MV-4-11 (cell line): Measurements from ENCODE around the gene FOXK1.
A peak's percentile ranks its signal among the peaks of the same experiment; 100 is the strongest.
"Not testable (repeated sequence)": the region's sequence is repeated elsewhere in the genome, so short reads cannot be mapped to it uniquely, and the experiment has no call there.

Experiments
- DNase-seq: peaks from one replicate; lab custom pipeline; 2025; lab: John Stamatoyannopoulos, UW

Gene FOXK1

DNA sequence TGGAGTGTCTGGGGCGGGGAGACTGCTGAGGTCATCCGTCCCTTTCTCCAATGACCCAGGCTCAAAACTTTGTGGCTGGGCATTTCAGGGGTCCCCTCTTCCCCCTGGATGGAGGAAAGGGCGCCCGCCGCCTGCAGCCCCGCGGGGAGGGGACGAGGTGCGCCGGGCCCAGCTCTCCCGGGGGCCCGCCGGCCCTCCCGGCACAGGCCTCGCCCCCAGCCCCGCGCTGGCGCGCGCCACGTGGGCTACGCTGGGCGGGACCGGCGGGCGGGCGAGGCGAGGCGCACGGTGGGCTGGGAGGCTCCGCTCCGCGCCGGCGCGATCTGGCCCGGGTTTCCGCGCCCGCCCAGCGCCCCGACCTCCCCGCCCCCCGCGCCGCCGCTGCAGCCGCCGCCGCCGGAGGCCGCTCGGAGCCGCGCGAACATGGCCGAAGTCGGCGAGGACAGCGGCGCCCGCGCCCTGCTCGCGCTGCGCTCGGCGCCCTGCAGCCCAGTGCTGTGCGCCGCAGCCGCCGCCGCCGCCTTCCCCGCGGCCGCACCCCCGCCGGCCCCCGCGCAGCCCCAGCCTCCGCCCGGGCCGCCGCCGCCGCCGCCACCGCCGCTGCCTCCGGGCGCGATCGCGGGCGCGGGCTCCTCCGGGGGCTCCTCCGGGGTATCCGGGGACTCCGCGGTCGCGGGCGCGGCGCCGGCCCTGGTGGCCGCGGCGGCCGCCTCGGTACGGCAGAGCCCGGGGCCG is at the start of gene FOXK1:
Gene FOXK1, plus strand, starts transcription at position 410 of the 735 bp plus-strand sequence. Its CDS starts 14 bp downstream, at position 424.
- DNase-seq: peak; percentile 48

GRCh38 chr7:4633012-4633411 is 49.1 kb upstream of the FOXK1 start:
- peak; percentile 45 for DNase-seq

DNA sequence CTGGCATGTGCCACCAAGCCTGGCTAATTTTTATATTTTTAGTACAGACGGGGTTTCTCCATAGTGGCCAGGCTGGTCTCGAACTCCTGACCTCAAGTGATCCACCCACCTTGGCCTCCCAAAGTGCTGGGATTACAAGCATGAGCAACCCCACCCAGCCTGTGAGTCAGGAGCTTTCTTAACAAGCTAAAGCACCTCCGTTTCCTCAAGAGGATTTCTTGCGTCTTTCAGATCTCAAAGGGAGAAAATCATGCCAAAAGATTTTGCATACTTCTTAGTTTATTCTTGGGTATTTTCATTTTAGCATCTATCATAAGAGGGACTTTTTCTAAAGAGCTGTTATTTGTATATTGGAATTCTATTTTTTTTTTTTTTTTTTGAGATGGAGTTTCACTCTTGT is 47.9 kb upstream of the FOXK1 start:
- DNase-seq: peak; percentile 47

DNA sequence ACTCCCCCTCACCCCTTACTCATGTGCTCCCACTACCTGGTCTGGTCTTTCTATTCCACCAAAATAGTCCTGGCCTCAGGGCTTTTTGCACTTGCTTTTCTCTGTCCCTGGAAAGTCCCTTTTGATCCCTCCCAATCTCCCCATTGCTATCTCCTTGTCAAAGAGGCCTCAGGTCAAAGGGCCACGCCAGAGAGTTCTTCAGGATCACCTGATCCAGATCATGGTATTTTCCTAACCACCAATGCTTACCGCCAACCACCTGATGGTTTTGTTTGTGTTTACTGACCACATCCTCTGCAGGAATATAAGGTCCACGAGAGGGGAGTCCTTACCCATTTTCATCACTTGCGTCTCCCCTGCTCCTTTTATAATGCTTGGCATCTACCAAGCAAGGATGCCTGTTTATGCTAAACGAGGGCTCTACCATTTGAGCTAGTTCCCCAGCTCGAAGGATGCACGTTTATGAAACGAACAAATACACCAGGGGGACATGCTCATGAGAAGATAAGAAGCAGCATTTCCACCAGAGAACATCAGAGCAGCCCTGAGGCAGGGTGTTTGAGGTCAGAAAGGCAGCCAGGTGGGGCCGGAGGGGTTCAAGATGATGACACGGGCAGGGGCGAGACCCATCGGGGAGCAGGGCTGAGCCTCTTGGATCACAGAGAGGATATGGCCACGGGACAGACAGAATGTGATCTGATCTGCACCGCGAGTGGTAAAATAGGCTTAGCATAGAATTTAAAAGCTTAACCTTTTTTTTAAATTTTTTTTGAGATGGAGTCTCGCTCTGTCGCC is 43.1 kb upstream of the FOXK1 start:
- DNase-seq: no peak

DNA sequence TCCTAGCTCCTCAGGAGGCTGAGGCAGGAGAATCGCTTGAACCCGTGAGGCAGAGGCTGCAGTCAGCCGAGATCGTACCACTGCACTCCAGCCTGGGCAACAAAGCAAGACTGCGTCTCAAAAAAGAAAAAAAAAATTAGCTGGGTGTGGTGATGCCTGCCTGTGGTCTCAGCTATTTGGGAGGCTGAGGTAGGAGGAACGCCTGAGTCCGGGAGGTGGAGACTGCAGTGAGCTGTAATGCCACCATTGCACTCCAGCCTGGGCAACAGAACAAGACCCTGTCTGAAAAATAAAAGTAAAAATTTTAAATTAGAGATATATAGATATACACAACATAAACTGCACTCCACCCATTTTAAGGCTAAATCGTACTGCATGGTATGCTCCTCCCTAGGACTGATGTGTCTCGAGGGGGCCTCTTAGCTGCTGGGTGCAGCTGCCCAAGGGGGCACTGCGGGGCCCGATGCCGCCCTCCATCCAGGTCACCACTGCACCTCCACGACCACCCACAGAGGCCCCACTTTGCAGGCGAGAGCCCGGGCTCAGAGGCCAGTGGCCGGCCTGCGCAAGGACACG is 40.9 kb upstream of the FOXK1 start:
- no peak for DNase-seq

GRCh38 chr7:4641667-4642467 is 40.2 kb upstream of the FOXK1 start:
- peak; percentile 91 for DNase-seq

GRCh38 chr7:4642468-4643203 is 39.5 kb upstream of the FOXK1 start:
- DNase-seq: peak; percentile 19

DNA sequence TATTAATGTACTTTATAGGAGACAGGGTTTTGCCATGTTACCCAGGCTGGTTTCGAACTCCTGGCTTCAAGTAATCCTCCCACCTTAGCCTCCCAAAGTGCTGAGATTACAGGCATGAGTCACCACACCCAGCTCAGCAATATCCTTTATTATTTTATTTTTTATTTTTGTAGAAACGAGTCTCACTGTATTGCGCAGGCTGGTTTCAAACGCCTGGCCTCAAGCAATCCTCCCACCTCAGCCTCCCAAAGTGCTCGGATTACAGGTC is 39.0 kb upstream of the FOXK1 start:
- not testable (repeated sequence) for DNase-seq

DNA sequence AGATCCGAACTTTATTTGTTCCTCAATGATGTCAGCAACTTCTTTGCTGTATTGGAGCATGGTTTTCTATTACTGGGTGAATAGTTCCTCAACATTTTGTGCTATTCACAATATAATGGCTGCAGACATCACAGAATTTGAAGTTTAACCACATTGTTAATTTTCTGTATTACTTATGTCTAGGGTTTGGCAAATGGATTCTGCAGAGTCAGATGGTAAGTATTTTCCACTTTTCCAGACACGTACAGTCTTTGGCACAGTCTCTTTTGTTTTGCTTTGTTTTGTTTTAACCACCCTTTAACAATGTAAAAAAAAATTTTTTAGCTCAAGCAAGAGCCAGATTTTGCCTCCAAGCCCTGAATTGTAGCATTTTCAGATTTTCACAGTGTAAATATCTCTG is 36.8 kb upstream of the FOXK1 start:
- no peak for DNase-seq

GRCh38 chr7:4648111-4648510 is 34.0 kb upstream of the FOXK1 start:
- DNase-seq: no peak

GRCh38 chr7:4650433-4651047 is 31.6 kb upstream of the FOXK1 start:
- no peak for DNase-seq

DNA sequence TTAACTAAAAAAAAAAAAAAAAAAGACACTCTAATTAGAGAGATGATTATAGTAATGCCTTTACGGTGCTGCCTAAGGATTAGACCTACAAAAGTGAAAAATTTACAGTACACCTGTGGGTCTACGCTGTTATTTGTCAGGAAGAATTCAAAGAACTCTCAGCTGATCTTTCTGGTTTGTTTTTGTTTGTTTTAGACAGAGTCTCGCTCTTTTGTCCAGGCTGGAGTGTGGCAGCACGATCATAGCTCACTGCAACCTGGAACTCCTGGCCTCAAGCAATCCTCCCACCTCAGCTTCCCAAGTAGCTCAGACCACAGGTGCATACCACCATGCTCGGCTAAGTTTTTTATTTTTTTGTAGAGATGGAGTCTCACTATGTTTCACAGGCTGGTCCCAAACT is 28.3 kb upstream of the FOXK1 start:
- DNase-seq: no peak

- no peak for DNase-seq
These were observed 26.8 kb upstream of the FOXK1 start for GRCh38 chr7:4655311-4655710.

- no peak for DNase-seq
These were observed 26.2 kb upstream of the FOXK1 start for GRCh38 chr7:4655896-4656295.

GRCh38 chr7:4657640-4658417 is 24.3 kb upstream of the FOXK1 start:
- no peak for DNase-seq

- DNase-seq: peak; percentile 37
These were observed 22.4 kb upstream of the FOXK1 start for GRCh38 chr7:4659551-4660286.

DNA sequence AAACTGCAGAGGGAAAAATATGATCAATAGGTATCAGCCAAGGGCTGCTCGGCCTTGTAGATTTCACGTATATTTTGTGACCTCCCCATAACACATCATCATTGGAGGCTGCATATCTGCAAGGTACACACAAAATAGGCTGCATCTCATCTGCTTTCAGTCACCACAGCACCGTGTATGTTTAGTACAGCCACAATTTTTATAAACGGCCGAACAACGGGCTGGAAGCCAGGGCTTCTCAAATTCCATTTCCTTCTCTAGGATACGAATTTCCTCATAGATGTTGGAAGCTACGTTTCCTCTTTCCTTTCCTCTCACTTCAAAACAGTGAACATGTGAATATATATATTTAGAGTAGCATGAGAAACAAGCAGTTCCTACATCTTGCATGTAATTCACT is 20.2 kb upstream of the FOXK1 start:
- no peak for DNase-seq

DNA sequence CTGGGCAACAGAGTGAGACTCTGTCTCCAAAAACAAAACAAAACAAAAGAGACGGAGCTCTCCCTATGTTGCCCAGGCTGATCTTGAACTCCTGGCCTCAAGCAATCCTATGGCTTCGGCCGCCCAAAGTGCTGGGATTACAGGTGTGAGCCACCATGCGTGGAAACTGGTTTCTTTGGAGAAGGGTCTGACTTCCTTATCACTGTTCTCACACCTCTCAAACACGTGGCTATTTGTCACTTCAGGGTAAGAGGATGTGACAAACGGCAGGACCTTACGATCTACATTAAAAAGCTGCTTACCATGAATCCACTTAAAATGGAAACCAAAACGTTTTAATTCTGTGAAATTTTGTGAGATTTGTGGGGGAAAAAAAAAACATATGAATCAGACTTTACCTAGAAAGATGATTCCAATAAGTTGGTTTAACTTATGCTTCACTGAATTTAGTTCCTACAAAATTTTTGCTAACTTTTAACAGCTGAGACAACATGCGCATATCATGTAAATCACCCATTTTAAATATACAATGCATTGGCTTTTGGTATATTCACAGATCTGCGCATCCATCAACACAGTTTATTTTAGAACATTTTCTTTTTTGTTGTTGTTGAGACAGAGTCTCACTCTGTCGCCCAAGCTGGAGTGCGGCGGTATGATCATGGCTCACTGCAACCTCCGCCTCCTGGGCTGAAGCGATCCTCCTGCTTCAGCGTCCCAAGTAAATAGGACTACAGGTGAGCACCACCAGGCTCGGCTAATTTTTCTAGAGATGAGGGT is 18.7 kb upstream of the FOXK1 start:
- DNase-seq: no peak

DNA sequence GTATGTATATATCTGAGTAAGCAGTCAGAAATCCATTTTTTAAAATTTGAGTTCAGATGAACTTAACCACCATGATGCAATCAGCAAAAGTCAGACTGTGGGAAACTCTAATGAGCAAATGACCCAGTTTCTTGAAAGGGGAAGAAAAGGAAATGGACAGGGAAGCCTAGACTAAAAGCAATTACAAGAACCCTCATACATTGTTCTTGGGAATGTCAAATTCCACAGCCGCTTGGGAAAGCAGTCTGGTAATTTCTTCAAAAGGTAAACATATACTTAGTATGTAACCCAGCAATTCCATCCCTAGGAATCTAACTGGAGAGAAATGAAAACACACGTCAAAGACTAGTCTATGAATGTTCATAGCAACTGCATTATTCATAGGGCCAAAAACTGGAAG is 16.4 kb upstream of the FOXK1 start:
- DNase-seq: peak; percentile 57
